ENCODE results near the gene STX10. TPM values are rescaled to one million over a fixed set of nuclear protein-coding genes. Genes with fewer than 3 reads are reported as not detected.
A peak's percentile ranks its signal among the peaks of the same experiment; 100 is the strongest.

STX10 gene
- total and polyA plus RNA-seq, 9 of the 15 experiments (the other 6 are each of a cell fraction or from before 2014, with no cell fraction given): 0.51 to 66.3 (median 31.0) TPM

DNA sequence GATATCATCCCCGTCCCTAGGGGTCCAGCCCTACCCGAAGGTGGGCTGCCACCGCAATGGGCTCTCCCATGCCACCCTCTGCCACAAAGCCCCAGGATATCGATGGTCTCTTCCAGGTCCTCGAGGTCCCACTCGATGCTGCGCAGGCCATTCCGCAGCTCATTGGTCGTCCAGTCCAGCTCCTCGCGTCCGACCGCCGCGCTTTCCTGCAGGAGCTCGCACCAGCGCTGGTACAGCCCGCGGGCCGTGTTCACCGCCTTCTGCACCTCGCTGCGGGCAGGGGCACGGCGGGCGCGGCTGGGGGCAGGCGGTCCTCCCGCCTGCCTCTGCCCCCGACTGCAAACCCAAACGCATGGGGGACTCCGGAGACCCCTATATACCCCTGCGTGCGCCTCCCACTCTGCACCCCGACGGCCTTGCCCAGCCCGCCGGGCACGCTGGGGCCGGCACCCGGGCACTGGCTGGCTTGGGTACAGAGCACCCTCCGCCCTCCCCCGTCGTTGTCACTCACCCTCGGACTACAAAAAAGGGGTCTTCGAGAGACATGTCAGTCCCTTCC is 468 bp downstream of the STX10 start:
- peak overlapping the region; percentile 87 for H3K4me2 ChIP-seq (ENCODE audit: insufficient read depth, low read length)
- H3K4me3 ChIP-seq: peak overlapping the region; percentile 97
- no peaks in the 10 kb centered on the region for H3K27me3 ChIP-seq (ENCODE audit: control insufficient read depth in 2 of 2, insufficient read depth in 2 of 2, low read length in 2 of 2)
- ATAC-seq (no peak), DNase-seq (ENCODE audit: extremely low read depth in 1 of 4, low spot score in 3 of 4) (peak in 1 of 4 experiments; percentile 51), FAIRE-seq (no peak)
- peaks cover 5 to 58% of the 10 kb centered on the region in 2 experiments; a peak in 4 of 5 replicates for H3K4me1 ChIP-seq (replicated peaks in 1 of 2; ENCODE audit: control insufficient read depth in 2 of 2, insufficient read depth in 2 of 2, low read length in 2 of 2)
- peaks cover 16% of the 10 kb centered on the region for H4K20me1 ChIP-seq (replicated peaks; ENCODE audit: control insufficient read depth, insufficient read depth, low read length)
- peaks cover 53% of the 10 kb centered on the region for H3K79me2 ChIP-seq (ENCODE audit: control insufficient read depth, insufficient read depth, low read length)
- no peaks in the 10 kb centered on the region for H3K9me1 ChIP-seq (ENCODE audit: control insufficient read depth, insufficient read depth, low read length)
- peaks cover 18% of the 10 kb centered on the region; the same call in 1 of the 3 replicates for H3K36me3 ChIP-seq (ENCODE audit: control insufficient read depth, insufficient read depth, low read length)
- ChIA-PET CTCF (ENCODE audit: low intra/inter-chr PET ratio) (no interaction called here), POLR2A (interaction anchor here (0.5 to 2.1 kb wide), 17 partner anchors 11 to 1824 kb away, joined by 3 to 17 read pairs (median 4); partner anchors contain the start of genes KLF1 and NACC1)
- H3K27ac ChIP-seq (ENCODE audit: extremely low read depth, low read depth, low read length): peak overlapping the region; percentile 84; the same call in 2 of the 3 replicates
- intact Hi-C loops (cut with micrococcal nuclease): loop anchor here (2.0 to 5.0 kb wide), 3 partner anchors 31 to 47 kb away; partner anchors contain the start of genes LYL1 and NACC1
- H2AFZ ChIP-seq (ENCODE audit: low read depth, low read length): peak overlapping the region; percentile 81
- peak overlapping the region; percentile 91 to 96 for H3K9ac ChIP-seq (ENCODE audit: insufficient read depth in 1 of 2, low read depth in 2 of 2, low read length in 2 of 2)
- 4% methylated on average over 35 of the region's 46 CpGs for WGBS (ENCODE audit: insufficient coverage, low coverage, missing lambda C conversion rate)
- no TSS peak for BruUV-seq (replicated peaks)
- no peaks in the 10 kb centered on the region for H3K9me3 ChIP-seq (replicated peaks; ENCODE audit: control insufficient read depth, insufficient read depth, low read depth, low read length)
- in situ Hi-C loops (cut with MboI): no loop called here
- TF ChIP-seq NRF1 (conservative IDR thresholded peaks at IDR 0.05 in 1 of 2, IDR thresholded peaks at IDR 0.05 in 1 of 2): peak; percentile 61 to 74
- TF ChIP-seq ZNF431 (CRISPR knock-in tag; IDR thresholded peaks at IDR 0.05): 0 out of 2 replicates have a peak, but pooled peaks have one; percentile 11
- no peak for TF ChIP-seq CBX5 (IDR thresholded peaks at IDR 0.05; ENCODE audit: borderline replicate concordance, low read depth)
- no peak for TF ChIP-seq HNRNPUL1 (IDR thresholded peaks at IDR 0.05; ENCODE audit: low read length)
- TF ChIP-seq, protein P1, sequence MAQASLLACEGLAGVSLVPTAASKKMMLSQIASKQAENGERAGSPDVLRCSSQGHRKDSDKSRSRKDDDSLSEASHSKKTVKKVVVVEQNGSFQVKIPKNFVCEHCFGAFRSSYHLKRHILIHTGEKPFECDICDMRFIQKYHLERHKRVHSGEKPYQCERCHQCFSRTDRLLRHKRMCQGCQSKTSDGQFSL (CRISPR knock-in tag; IDR thresholded peaks at IDR 0.05): 0 out of 2 replicates have a peak, but pooled peaks have one; percentile 20
- TF ChIP-seq, protein P1 (tag; IDR thresholded peaks at IDR 0.05): no peak
- TF ChIP-seq NONO (IDR thresholded peaks at IDR 0.05; ENCODE audit: low read depth in 2 of 2, low read length in 1 of 2): 0 out of 4 replicates have a peak, but pooled peaks of 1 of the 2 experiments have one; percentile 39
- TF ChIP-seq RBFOX2 (IDR thresholded peaks at IDR 0.05; ENCODE audit: low read depth, low read length): peak; percentile 41; the same call in 1 of the 2 replicates
- TF ChIP-seq MCM7 (IDR thresholded peaks at IDR 0.05): no peak
- TF ChIP-seq CAMTA2 (CRISPR knock-in tag; conservative IDR thresholded peaks at IDR 0.05): 0 out of 2 replicates have a peak, but pooled peaks have one; percentile 54
- TF ChIP-seq TBL1XR1 (IDR thresholded peaks at IDR 0.05; ENCODE audit: low read length in 2 of 2): no peak
- TF ChIP-seq, protein P2, sequence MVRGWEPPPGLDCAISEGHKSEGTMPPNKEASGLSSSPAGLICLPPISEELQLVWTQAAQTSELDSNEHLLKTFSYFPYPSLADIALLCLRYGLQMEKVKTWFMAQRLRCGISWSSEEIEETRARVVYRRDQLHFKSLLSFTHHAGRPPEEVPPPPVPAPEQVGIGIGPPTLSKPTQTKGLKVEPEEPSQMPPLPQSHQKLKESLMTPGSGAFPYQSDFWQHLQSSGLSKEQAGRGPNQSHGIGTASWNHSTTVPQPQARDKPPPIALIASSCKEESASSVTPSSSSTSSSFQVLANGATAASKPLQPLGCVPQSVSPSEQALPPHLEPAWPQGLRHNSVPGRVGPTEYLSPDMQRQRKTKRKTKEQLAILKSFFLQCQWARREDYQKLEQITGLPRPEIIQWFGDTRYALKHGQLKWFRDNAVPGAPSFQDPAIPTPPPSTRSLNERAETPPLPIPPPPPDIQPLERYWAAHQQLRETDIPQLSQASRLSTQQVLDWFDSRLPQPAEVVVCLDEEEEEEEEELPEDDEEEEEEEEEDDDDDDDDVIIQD (CRISPR knock-in tag; IDR thresholded peaks at IDR 0.05): 0 out of 2 replicates have a peak, but pooled peaks have one; percentile 10
- TF ChIP-seq PML (IDR thresholded peaks at IDR 0.05; ENCODE audit: low read length): 0 out of 2 replicates have a peak, but pooled peaks have one; percentile 1
- TF ChIP-seq RBM22 (IDR thresholded peaks at IDR 0.05; ENCODE audit: low read depth, low read length, poor library complexity, severe bottlenecking): peak; percentile 69
- TF ChIP-seq MED1 (CRISPR knock-in tag; IDR thresholded peaks at IDR 0.05; ENCODE audit: borderline replicate concordance): 0 out of 2 replicates have a peak, but pooled peaks have one; percentile 72
- 0 out of 2 replicates have a peak, but pooled peaks have one; percentile 52 for TF ChIP-seq ERF (CRISPR knock-in tag; IDR thresholded peaks at IDR 0.05)
- TF ChIP-seq HMGN3 (IDR thresholded peaks at IDR 0.05; ENCODE audit: borderline replicate concordance, extremely low read depth, insufficient read length, low read depth, low read length): peak; percentile 2
- peak; percentile 62; the same call in 1 of the 2 replicates for TF ChIP-seq ZNF766 (CRISPR knock-in tag; conservative IDR thresholded peaks at IDR 0.05)

Data from K562 (cell line).